GM12875 (cell line): ENCODE data around the gene NDUFB3.

Source experiments
- H3K4me3 ChIP-seq: one replicate; pipeline ENCODE4 v1.5.1; 2011; ENCODE audit warnings: low read depth, low read length, control low read depth
- TF ChIP-seq, protein P1 (sequence below): IDR thresholded peaks from 2 replicates; pipeline ENCODE4 v1.5.1; 2011; ENCODE audit warnings: low read depth, mild to moderate bottlenecking, control low read depth, inconsistent platforms, low read length, moderate library complexity, borderline replicate concordance; ENCODE audit not compliant: insufficient read depth

Gene NDUFB3

DNA sequence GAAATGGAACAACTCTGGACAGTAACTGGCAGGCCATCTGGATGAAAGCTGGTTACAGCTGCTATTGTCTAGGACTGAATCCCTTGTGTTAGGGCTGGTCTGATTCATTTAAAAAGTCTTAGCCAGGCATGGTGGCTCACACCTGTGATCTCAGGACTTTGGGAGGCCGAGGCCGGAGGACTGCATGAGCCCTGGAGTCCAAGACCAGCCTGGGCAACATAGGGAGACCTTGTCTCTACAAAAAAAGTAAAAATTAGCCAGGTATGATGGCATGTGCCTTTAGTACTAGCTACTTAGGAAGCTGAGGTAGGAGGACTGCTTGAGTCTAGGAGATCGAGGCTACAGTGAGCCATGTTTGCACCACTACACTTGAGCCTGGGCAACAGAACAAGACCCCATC lies 28.7 kb downstream of the NDUFB3 start:
- TF ChIP-seq, protein P1, sequence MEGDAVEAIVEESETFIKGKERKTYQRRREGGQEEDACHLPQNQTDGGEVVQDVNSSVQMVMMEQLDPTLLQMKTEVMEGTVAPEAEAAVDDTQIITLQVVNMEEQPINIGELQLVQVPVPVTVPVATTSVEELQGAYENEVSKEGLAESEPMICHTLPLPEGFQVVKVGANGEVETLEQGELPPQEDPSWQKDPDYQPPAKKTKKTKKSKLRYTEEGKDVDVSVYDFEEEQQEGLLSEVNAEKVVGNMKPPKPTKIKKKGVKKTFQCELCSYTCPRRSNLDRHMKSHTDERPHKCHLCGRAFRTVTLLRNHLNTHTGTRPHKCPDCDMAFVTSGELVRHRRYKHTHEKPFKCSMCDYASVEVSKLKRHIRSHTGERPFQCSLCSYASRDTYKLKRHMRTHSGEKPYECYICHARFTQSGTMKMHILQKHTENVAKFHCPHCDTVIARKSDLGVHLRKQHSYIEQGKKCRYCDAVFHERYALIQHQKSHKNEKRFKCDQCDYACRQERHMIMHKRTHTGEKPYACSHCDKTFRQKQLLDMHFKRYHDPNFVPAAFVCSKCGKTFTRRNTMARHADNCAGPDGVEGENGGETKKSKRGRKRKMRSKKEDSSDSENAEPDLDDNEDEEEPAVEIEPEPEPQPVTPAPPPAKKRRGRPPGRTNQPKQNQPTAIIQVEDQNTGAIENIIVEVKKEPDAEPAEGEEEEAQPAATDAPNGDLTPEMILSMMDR = no peak
- H3K4me3 ChIP-seq = no peak overlapping the region

DNA sequence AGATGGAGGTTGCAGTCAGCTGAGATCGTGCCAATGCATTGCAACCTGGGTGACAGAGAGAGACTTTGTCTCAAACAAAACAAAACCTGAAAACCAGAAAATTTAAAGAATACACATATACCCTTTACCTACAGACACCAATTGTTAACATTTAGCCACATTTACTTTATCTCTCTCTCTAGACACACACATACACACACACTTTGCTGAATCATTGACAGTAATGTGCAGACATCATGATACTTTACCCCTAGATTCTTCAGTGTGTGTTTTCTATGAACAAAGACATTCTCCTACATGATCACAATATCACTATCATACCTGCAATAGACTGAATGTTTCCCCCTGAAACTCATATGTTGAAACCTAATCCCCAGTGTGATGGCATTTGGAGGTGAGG lies 34.0 kb downstream of the NDUFB3 start:
- TF ChIP-seq, protein P1 = no peak

GRCh38 chr2:201107624-201108023 lies 35.8 kb downstream of the NDUFB3 start:
- TF ChIP-seq, protein P1 = no peak
- H3K4me3 ChIP-seq = no peak overlapping the region

More for the DNA sequence above, 34.0 kb downstream of the NDUFB3 start:
- H3K4me3 ChIP-seq = no peak overlapping the region

DNA sequence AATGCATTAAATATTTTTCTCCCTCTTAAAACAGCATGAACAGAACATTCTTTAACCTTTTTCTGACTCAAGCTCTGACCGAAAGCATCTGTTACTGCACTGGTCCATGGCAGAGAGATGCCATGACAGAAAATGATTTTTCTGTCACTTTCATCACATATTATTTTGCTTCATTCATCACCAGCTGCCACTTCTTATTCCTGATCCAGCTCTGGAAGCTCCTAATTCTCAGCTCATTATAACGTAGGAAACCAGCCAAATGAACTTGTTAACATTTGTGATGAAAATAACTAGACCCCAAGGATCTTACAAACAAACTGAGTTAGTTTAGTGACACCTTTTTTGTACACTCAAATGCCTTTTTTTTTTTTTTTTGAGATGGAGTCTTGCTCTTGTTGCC lies 36.5 kb downstream of the NDUFB3 start:
- TF ChIP-seq, protein P1 = no peak
- H3K4me3 ChIP-seq = no peak overlapping the region

DNA sequence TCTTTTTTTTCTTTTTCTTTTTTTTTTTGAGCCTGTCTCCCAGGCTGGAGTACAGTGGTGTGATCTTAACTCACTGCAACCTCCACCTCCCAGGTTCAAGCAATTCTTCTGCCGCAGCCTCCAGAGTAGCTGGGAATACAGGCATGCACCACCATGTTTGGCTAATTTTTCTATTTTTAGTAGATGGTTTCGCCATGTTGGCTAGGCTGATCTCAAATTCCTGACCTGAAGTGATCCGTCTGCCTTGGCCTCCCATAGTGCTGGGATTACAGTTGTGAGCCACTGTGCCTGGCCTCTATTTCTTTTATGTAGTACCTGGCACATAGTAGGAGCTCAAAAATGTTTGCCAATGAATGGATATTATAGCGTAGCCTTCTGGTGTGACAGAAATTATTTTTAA lies 37.4 kb downstream of the NDUFB3 start:
- TF ChIP-seq, protein P1 = no peak
- no peak overlapping the region for H3K4me3 ChIP-seq

- no peak overlapping the region for H3K4me3 ChIP-seq
- TF ChIP-seq, protein P1 = no peak
These were observed 38.8 kb downstream of the NDUFB3 start for GRCh38 chr2:201110615-201111014.

DNA sequence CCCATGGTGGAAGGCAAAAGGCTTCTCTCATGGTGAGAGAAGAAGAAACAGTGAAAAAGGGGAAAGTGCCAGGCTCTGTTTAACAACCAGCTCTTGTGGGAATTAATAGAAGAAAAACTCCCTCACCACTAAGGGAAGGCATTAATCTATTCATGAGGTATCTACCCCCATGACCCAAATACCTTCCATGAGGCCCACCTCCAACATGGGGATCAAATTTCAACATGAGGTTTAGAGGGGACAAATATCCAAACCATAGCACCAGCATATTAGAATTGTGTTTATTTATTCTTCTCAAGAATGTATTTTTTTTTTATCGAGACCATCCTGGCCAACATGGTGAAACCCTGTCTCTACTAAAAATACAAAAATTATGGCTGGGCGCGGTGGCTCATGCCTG lies 39.3 kb downstream of the NDUFB3 start:
- no peak overlapping the region for H3K4me3 ChIP-seq
- TF ChIP-seq, protein P1 = no peak
